K562 (cell line): ENCODE data around the gene INPPL1.

Experiments used
- CTCF ChIP-seq, 3 experiments: IDR thresholded peaks in 2 of 3; conservative IDR thresholded peaks in 1 of 3; 2 replicates each; pipeline ENCODE4 v1.5.1; 2011 to 2012; ENCODE audit warnings: low read length in 3 of 3, mild to moderate bottlenecking in 3 of 3, control low read depth in 2 of 3, improper control_type of control experiment in 1 of 3, inconsistent platforms in 1 of 3, low read depth in 1 of 3, mixed read lengths in 1 of 3, moderate library complexity in 1 of 3; ENCODE audit not compliant: insufficient read depth in 2 of 3
- ZBTB1 ChIP-seq: sonication (generic); formaldehyde crosslinking; IDR thresholded peaks from 2 replicates; pipeline ENCODE4 v1.8.1; 2023; ENCODE audit warnings: missing genetic modification reagents, low read depth, mild to moderate bottlenecking, borderline replicate concordance

GRCh38 chr11:72218251-72218745, 6.3 kb upstream of the INPPL1 start:
- no peak for TF ChIP-seq ZBTB1
- TF ChIP-seq CTCF (IDR thresholded peaks at IDR 0.05 in 2 of 3, conservative IDR thresholded peaks at IDR 0.05 in 1 of 3; ENCODE audit: insufficient read depth in 2 of 3, low read depth in 1 of 3, low read length in 3 of 3) = no peak
